NCI-H2107 treated with DMSO at 0.1 percent for 48 hours (cell line): ENCODE data around the gene MCM5.
"Not testable (repeated sequence)": the region's sequence is repeated elsewhere in the genome, so short reads cannot be mapped to it uniquely, and the experiment has no call there.

ENCODE experiments used
- DNase-seq: peaks from one replicate; lab custom pipeline; 2025; ENCODE audit not compliant: unreplicated experiment; lab: John Stamatoyannopoulos, UW

MCM5 gene

GRCh38 chr22:35431483-35432227 lies 31.7 kb downstream of the MCM5 start:
- DNase-seq: no peak

- no peak for DNase-seq
Observed at GRCh38 chr22:35432228-35432905, 32.4 kb downstream of the MCM5 start.

GRCh38 chr22:35434061-35434710 lies 34.2 kb downstream of the MCM5 start:
- no peak for DNase-seq

- DNase-seq: no peak
Observed at GRCh38 chr22:35435201-35435740, 35.3 kb downstream of the MCM5 start.

- DNase-seq: no peak
Observed at GRCh38 chr22:35436421-35436820, 36.5 kb downstream of the MCM5 start.

- DNase-seq: no peak
Observed at GRCh38 chr22:35437049-35437448, 37.1 kb downstream of the MCM5 start.

GRCh38 chr22:35438673-35439364 lies 38.9 kb downstream of the MCM5 start:
- DNase-seq: not testable (repeated sequence)

- DNase-seq: no peak
Observed at GRCh38 chr22:35439365-35439717, 39.4 kb downstream of the MCM5 start.

GRCh38 chr22:35440129-35440528 lies 40.2 kb downstream of the MCM5 start:
- DNase-seq: no peak

- DNase-seq: no peak
Observed at GRCh38 chr22:35441489-35442100, 41.7 kb downstream of the MCM5 start.

- DNase-seq: no peak
Observed at GRCh38 chr22:35442471-35442870, 42.5 kb downstream of the MCM5 start.

GRCh38 chr22:35443338-35443737 lies 43.4 kb downstream of the MCM5 start:
- DNase-seq: no peak

GRCh38 chr22:35443790-35444684 lies 44.1 kb downstream of the MCM5 start:
- no peak for DNase-seq

- DNase-seq: no peak
Observed at GRCh38 chr22:35444685-35445399, 44.9 kb downstream of the MCM5 start.

GRCh38 chr22:35445933-35446332 lies 46.0 kb downstream of the MCM5 start:
- no peak for DNase-seq

GRCh38 chr22:35446365-35446764 lies 46.4 kb downstream of the MCM5 start:
- DNase-seq: no peak

GRCh38 chr22:35448523-35448922 lies 48.6 kb downstream of the MCM5 start:
- DNase-seq: no peak

- no peak for DNase-seq
Observed at GRCh38 chr22:35449829-35450689, 50.1 kb downstream of the MCM5 start.
